GM23338 (cell line): Measurements from ENCODE around the gene NLRC3. TPM values are rescaled to one million over a fixed set of nuclear protein-coding genes. Genes with fewer than 3 reads are reported as not detected.

Source experiments
- ATAC-seq: fragments of 200-7000 bp; cut with Tn5 transposase; 3 replicates; pipeline ENCODE4 v1.9.1; 2020
- DNase-seq: peaks from one replicate; pipeline ENCODE4 v3.0.0-alpha.2; 2015; ENCODE audit warnings: low spot score
- H2AFZ ChIP-seq: fragments of 200-600 bp; sonication (generic); 2 replicates; pipeline ENCODE4 v1.8.0; 2016; ENCODE audit warnings: antibody characterized with exemption, mild to moderate bottlenecking, moderate library complexity
- H3F3A ChIP-seq: fragments of 200-600 bp; sonication (generic); replicated peaks from 2 replicates; pipeline ENCODE4 v1.8.0; 2017; ENCODE audit warnings: antibody characterized with exemption, mixed run types, low read depth
- H3K27ac ChIP-seq: fragments of 200-600 bp; sonication (generic); 2 replicates; pipeline ENCODE4 v1.6.1; 2016; ENCODE audit warnings: low read depth
- H3K27me3 ChIP-seq: fragments of 200-600 bp; sonication (generic); 2 replicates; pipeline ENCODE4 v1.8.0; 2016; ENCODE audit warnings: mild to moderate bottlenecking, mixed run types, moderate library complexity; ENCODE audit not compliant: insufficient read depth
- H3K36me3 ChIP-seq: fragments of 200-600 bp; sonication (generic); 2 replicates; pipeline ENCODE4 v1.8.0; 2016; ENCODE audit warnings: mild to moderate bottlenecking; ENCODE audit not compliant: insufficient read depth
- H3K4me1 ChIP-seq: fragments of 200-600 bp; sonication (generic); 2 replicates; pipeline ENCODE4 v1.8.0; 2016; ENCODE audit warnings: mild to moderate bottlenecking, moderate library complexity; ENCODE audit not compliant: insufficient read depth
- H3K4me2 ChIP-seq: fragments of 200-600 bp; sonication (generic); 2 replicates; pipeline ENCODE4 v1.7.1; 2017; ENCODE audit warnings: mixed run types
- H3K4me3 ChIP-seq: fragments of 200-600 bp; sonication (generic); 2 replicates; pipeline ENCODE4 v1.6.1; 2016; ENCODE audit warnings: mixed run types
- H3K79me2 ChIP-seq: fragments of 200-600 bp; sonication (generic); replicated peaks from 2 replicates; pipeline ENCODE4 v1.8.0; 2017; ENCODE audit warnings: mild to moderate bottlenecking; ENCODE audit not compliant: insufficient read depth
- H3K9me2 ChIP-seq: fragments of 200-600 bp; sonication (generic); 2 replicates; pipeline ENCODE4 v1.8.0; 2017; ENCODE audit not compliant: insufficient read depth
- H4K20me1 ChIP-seq: fragments of 200-600 bp; sonication (generic); replicated peaks from 2 replicates; pipeline ENCODE4 v1.8.0; 2017; ENCODE audit warnings: mild to moderate bottlenecking; ENCODE audit not compliant: insufficient read depth
- H3K27ac Mint-ChIP-seq: 2 replicates; pipeline ENCODE4 v1.8.0; 2020; ENCODE audit warnings: inconsistent platforms, mild to moderate bottlenecking, moderate library complexity, mixed read lengths
- H3K27me3 Mint-ChIP-seq: 3 replicates; pipeline ENCODE4 v1.8.0; 2022; ENCODE audit warnings: low read depth, mild to moderate bottlenecking, moderate library complexity, mixed read lengths, inconsistent platforms; ENCODE audit not compliant: insufficient read depth, poor library complexity
- H3K36me3 Mint-ChIP-seq: 3 replicates; pipeline ENCODE4 v1.8.0; 2021; ENCODE audit warnings: low read depth, mild to moderate bottlenecking, inconsistent platforms, moderate library complexity, mixed read lengths
- H3K4me1 Mint-ChIP-seq: 3 replicates; pipeline ENCODE4 v1.8.0; 2020; ENCODE audit warnings: mild to moderate bottlenecking, inconsistent platforms, mixed read lengths
- H3K4me3 Mint-ChIP-seq: 3 replicates; pipeline ENCODE4 v1.8.0; 2021; ENCODE audit warnings: moderate library complexity, mild to moderate bottlenecking, inconsistent platforms, mixed read lengths
- H3K9me3 Mint-ChIP-seq: 3 replicates; pipeline ENCODE4 v1.8.0; 2020; ENCODE audit warnings: moderate library complexity, mild to moderate bottlenecking, inconsistent platforms, mixed read lengths
- EZH2 ChIP-seq: fragments of 200-600 bp; sonication (generic); IDR thresholded peaks from one replicate; pipeline ENCODE4 v1.8.0; 2017; ENCODE audit warnings: antibody characterized with exemption, mild to moderate bottlenecking, low read depth; ENCODE audit not compliant: unreplicated experiment
- EZH2phosphoT487 ChIP-seq: fragments of 200-600 bp; sonication (generic); IDR thresholded peaks from one replicate; pipeline ENCODE4 v1.8.1; 2018; ENCODE audit warnings: antibody characterized with exemption; ENCODE audit not compliant: unreplicated experiment
- JUNB ChIP-seq: IDR thresholded peaks from one replicate; pipeline ENCODE4 v1.6.1; 2016; ENCODE audit warnings: antibody characterized with exemption; ENCODE audit not compliant: unreplicated experiment
- NANOG ChIP-seq: IDR thresholded peaks from 2 replicates; pipeline ENCODE4 v1.6.1; 2016; ENCODE audit warnings: antibody characterized with exemption, borderline replicate concordance
- POLR2AphosphoS5 ChIP-seq: IDR thresholded peaks from 2 replicates; pipeline ENCODE4 v1.6.1; 2016; ENCODE audit warnings: antibody characterized with exemption, low read depth
- REST ChIP-seq: IDR thresholded peaks from one replicate; pipeline ENCODE4 v1.6.1; 2018; ENCODE audit warnings: antibody characterized with exemption; ENCODE audit not compliant: unreplicated experiment
- STAT1 ChIP-seq: IDR thresholded peaks from one replicate; pipeline ENCODE4 v1.6.1; 2016; ENCODE audit warnings: antibody characterized with exemption; ENCODE audit not compliant: unreplicated experiment
- ZNF114 ChIP-seq: fragments of 250-450 bp; sonication (Bioruptor Pico); IDR thresholded peaks from 2 replicates; pipeline ENCODE4 v1.5.0; 2020; ENCODE audit warnings: mild to moderate bottlenecking, moderate library complexity
- polyA plus RNA-seq: library from polyadenylated mRNA; unstranded; fragments of >200 nt; fragmentation: Nextera tagmentation; extraction: Ambion mirVana; gene quantifications from 2 replicates; pipeline ENCODE4 v1.2.1, GENCODE V29; 2016
- total RNA-seq: library from RNA; depleted of rRNA; stranded (reverse); fragments of >200 nt; shearing (Covaris generic); gene quantifications from 2 replicates; pipeline ENCODE4 v1.2.3, GENCODE V29; 2014

Gene NLRC3
- total and polyA plus RNA-seq, 2 experiments from 2014 or later: 0.11 to 0.49 TPM

- Histone ChIP-seq H3K79me2 (no peaks in the 10 kb centered on the region), H4K20me1 (no peaks in the 10 kb centered on the region; the same call in 1 of the 2 replicates), H3K27ac (no peak overlapping the region), H3K36me3 (no peaks in the 10 kb centered on the region), H3K4me1 (peaks cover 18% of the 10 kb centered on the region), H3F3A (peaks cover 13% of the 10 kb centered on the region), H3K27me3 (peaks cover 27% of the 10 kb centered on the region), H3K4me2 (no peak overlapping the region), H2AFZ (no peak overlapping the region), H3K4me3 (no peak overlapping the region), H3K9me2 (peaks cover 13% of the 10 kb centered on the region)
- no peak for TF ChIP-seq POLR2AphosphoS5
- no peak for TF ChIP-seq NANOG
- TF ChIP-seq STAT1: no peak
- TF ChIP-seq EZH2phosphoT487: no peak
- TF ChIP-seq EZH2: no peak
- TF ChIP-seq REST: no peak
- no peak for TF ChIP-seq ZNF114 (CRISPR knock-in tag)
- TF ChIP-seq JUNB: no peak
- no peak for DNase-seq
- peaks cover 21% of the 10 kb centered on the region for H3K4me1 Mint-ChIP-seq
- no peak for ATAC-seq
- no peak overlapping the region for H3K27ac Mint-ChIP-seq
- peaks cover 4% of the 10 kb centered on the region; the same call in 1 of the 3 replicates for H3K36me3 Mint-ChIP-seq
- no peaks in the 10 kb centered on the region for H3K9me3 Mint-ChIP-seq
- no peak overlapping the region for H3K4me3 Mint-ChIP-seq
- H3K27me3 Mint-ChIP-seq: peaks cover 17% of the 10 kb centered on the region
These were observed 27.3 kb downstream of the NLRC3 start for GRCh38 chr16:3549906-3550305.

GRCh38 chr16:3548859-3549258 lies 28.3 kb downstream of the NLRC3 start:
- no peaks in the 10 kb centered on the region for H3K79me2 ChIP-seq
- no peaks in the 10 kb centered on the region; the same call in none of the 2 replicates for H4K20me1 ChIP-seq
- H3K9me2 ChIP-seq: peaks cover 13% of the 10 kb centered on the region
- H3K4me3 ChIP-seq: no peak overlapping the region
- Mint-ChIP-seq H3K9me3 (no peaks in the 10 kb centered on the region), H3K36me3 (peaks cover 4% of the 10 kb centered on the region; the same call in 1 of the 3 replicates), H3K27ac (no peak overlapping the region), H3K27me3 (peaks cover 16% of the 10 kb centered on the region), H3K4me1 (peaks cover 12% of the 10 kb centered on the region), H3K4me3 (no peak overlapping the region)
- peaks cover 17% of the 10 kb centered on the region for H3K27me3 ChIP-seq
- no peak overlapping the region for H2AFZ ChIP-seq
- no peak overlapping the region for H3K4me2 ChIP-seq
- no peak for TF ChIP-seq STAT1
- TF ChIP-seq ZNF114 (CRISPR knock-in tag): no peak
- no peak for TF ChIP-seq POLR2AphosphoS5
- no peak for TF ChIP-seq EZH2
- H3F3A ChIP-seq: peaks cover 8% of the 10 kb centered on the region
- ATAC-seq: no peak
- peaks cover 8% of the 10 kb centered on the region for H3K4me1 ChIP-seq
- H3K27ac ChIP-seq: no peak overlapping the region
- H3K36me3 ChIP-seq: no peaks in the 10 kb centered on the region
- no peak for DNase-seq
